Measurements from ENCODE around the gene CPED1.

GRCh38 chr7:120939345-120939744 lies 49.2 kb upstream of the CPED1 start:
- TF ChIP-seq CTCF (IDR thresholded peaks at IDR 0.05) (no peak), EP300 (IDR thresholded peaks at IDR 0.05) (no peak)

Measured in suprapubic skin (tissue), 3 donors.